CD4-positive, alpha-beta T cell treated with Interleukin-17A for 1 hour (primary cell): Measurements from ENCODE around the gene WDR72.

Experiments used
- DNase-seq: peaks from one replicate; pipeline ENCODE4 v3.0.0-alpha.2; 2020

Gene WDR72

DNA sequence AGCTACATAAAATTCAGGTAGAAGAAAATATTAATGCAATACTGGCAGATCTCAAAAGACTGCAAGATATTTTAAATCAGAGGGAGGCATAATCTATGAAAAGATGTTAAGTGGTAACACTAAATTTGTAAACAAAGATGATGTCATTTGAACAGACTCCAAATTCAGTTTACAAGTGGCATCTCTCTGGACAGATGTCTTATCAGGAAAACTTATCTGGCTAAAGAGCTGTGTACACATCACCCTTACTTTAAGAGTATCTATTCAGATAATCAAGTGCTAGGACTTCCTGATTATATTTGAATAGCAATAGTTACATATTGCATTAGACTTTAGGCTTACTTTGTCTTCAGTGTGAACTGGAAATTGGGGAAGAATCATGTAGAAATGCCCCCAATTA is 231.5 kb downstream of the WDR72 start:
- DNase-seq: no peak

- no peak for DNase-seq
Measured at GRCh38 chr15:53525894-53526293, 233.6 kb downstream of the WDR72 start.

GRCh38 chr15:53522991-53523390 is 236.5 kb downstream of the WDR72 start:
- no peak for DNase-seq

DNA sequence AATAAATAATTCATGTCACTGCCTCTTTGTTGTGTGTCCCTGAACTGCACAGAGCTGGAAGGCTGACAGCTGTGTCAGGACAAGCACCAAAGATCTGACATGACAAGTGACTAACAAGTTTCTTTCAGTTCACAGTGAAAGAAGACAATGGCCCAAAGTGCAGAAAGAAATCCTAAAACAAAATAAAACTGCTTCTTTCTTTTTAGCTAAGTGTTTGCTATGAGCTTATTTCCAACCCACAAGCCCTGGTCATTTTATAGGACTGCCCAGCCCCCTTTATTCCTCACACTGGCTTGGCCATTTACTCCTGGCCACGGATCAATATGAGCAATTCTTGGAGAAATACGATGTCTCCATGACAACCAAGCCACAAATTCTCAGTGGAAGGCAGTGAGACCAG is 238.5 kb downstream of the WDR72 start:
- no peak for DNase-seq

DNA sequence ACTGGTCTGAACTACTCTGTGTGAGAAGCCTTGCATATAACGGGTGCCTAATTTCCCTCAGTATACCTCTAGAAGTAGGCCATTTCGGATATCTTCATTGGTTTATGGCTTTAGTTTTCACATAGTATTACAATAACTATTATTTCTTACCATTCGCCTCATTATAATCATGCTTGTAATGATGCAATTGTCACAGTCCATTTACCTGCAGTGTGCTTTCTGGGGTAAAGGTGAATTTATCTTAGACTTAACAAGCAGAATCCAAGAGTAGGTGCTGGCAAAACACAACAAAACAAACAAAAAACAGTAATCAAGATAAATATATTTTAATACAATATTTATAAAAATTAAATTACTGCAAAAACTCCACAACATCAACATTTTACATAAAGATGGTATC is 246.0 kb downstream of the WDR72 start:
- no peak for DNase-seq

- DNase-seq: no peak
Measured at GRCh38 chr15:53512029-53512428, 247.4 kb downstream of the WDR72 start.

GRCh38 chr15:53511175-53511574 is 248.3 kb downstream of the WDR72 start:
- no peak for DNase-seq

GRCh38 chr15:53506370-53506769 is 253.1 kb downstream of the WDR72 start:
- DNase-seq: no peak

DNA sequence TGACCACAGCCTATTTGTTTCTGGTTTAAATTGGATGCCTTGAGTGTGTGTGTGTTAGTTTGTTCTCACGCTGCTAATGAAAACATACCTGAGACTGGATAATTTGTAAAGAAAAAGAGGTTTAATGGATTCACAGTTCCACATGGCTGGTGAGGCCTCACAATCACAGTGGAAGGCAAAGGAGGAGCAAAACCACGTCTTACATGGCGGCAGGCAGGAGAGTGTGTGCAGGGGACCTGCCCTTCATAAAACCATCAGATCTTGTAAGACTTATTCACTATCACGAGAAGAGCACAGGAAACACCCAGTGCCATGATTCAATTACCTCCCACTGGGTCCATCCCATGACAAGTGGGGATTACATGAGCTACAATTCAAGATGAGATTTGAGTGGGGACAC is 260.5 kb downstream of the WDR72 start:
- DNase-seq: no peak

GRCh38 chr15:53490341-53490740 is 269.1 kb downstream of the WDR72 start:
- DNase-seq: no peak

- DNase-seq: no peak
Measured at GRCh38 chr15:53482055-53482454, 277.4 kb downstream of the WDR72 start.

GRCh38 chr15:53477981-53478766 is 281.3 kb downstream of the WDR72 start:
- no peak for DNase-seq

- DNase-seq: no peak
Measured at GRCh38 chr15:53473886-53474285, 285.6 kb downstream of the WDR72 start.

- DNase-seq: no peak
Measured at GRCh38 chr15:53473435-53473834, 286.0 kb downstream of the WDR72 start.

DNA sequence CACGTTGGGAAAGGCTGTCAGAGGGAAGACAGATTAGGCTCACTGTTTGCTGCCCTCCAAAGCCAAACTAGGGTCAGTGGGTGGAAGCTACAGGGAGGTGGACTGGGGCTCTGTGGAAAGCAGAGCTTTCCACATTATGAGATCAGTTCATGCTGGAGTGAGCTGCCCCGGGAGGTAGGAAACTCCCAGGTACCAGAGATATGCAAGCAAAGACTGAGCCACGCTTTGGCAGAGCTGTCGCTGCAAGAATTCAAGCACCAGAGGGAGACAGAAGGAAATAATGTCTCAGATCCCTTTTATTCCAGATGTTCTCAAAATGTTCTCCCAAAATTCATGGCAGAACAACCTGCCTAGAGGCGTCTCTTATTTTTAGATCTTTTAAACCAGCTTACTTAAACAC is 286.6 kb downstream of the WDR72 start:
- no peak for DNase-seq

DNA sequence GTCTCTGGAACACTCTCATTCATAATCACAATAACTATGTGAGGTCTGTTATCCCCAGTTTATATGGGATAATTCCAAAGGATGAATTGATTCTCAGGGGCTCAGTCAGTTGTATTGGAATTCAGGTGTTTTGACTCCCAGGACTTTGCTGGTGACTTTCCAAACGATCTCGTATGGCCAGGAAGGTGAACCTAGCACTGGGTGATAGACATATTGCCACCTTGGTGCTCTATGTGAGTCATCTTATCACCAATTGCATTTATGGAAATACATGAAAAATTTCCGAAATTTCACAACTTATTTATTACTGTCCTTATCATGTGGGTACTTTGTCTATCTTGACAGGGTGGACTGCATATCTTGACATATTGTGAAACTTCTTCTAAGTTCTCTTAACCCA is 287.3 kb downstream of the WDR72 start:
- DNase-seq: no peak

GRCh38 chr15:53470743-53471142 is 288.7 kb downstream of the WDR72 start:
- DNase-seq: no peak

GRCh38 chr15:53469422-53469821 is 290.0 kb downstream of the WDR72 start:
- no peak for DNase-seq
